GM23338 (cell line): Measurements from ENCODE around the gene KCNAB1. TPM values are rescaled to one million over a fixed set of nuclear protein-coding genes. Genes with fewer than 3 reads are reported as not detected.

Experiments
- ATAC-seq: fragments of 200-7000 bp; cut with Tn5 transposase; 3 replicates; pipeline ENCODE4 v1.9.1; 2020
- DNase-seq: peaks from one replicate; pipeline ENCODE4 v3.0.0-alpha.2; 2015; ENCODE audit warnings: low spot score
- H2AFZ ChIP-seq: fragments of 200-600 bp; sonication (generic); 2 replicates; pipeline ENCODE4 v1.8.0; 2016; ENCODE audit warnings: antibody characterized with exemption, mild to moderate bottlenecking, moderate library complexity
- H3F3A ChIP-seq: fragments of 200-600 bp; sonication (generic); replicated peaks from 2 replicates; pipeline ENCODE4 v1.8.0; 2017; ENCODE audit warnings: antibody characterized with exemption, mixed run types, low read depth
- H3K27ac ChIP-seq: fragments of 200-600 bp; sonication (generic); 2 replicates; pipeline ENCODE4 v1.6.1; 2016; ENCODE audit warnings: low read depth
- H3K27me3 ChIP-seq: fragments of 200-600 bp; sonication (generic); 2 replicates; pipeline ENCODE4 v1.8.0; 2016; ENCODE audit warnings: mild to moderate bottlenecking, mixed run types, moderate library complexity; ENCODE audit not compliant: insufficient read depth
- H3K36me3 ChIP-seq: fragments of 200-600 bp; sonication (generic); 2 replicates; pipeline ENCODE4 v1.8.0; 2016; ENCODE audit warnings: mild to moderate bottlenecking; ENCODE audit not compliant: insufficient read depth
- H3K4me1 ChIP-seq: fragments of 200-600 bp; sonication (generic); 2 replicates; pipeline ENCODE4 v1.8.0; 2016; ENCODE audit warnings: mild to moderate bottlenecking, moderate library complexity; ENCODE audit not compliant: insufficient read depth
- H3K4me2 ChIP-seq: fragments of 200-600 bp; sonication (generic); 2 replicates; pipeline ENCODE4 v1.7.1; 2017; ENCODE audit warnings: mixed run types
- H3K4me3 ChIP-seq: fragments of 200-600 bp; sonication (generic); 2 replicates; pipeline ENCODE4 v1.6.1; 2016; ENCODE audit warnings: mixed run types
- H3K79me2 ChIP-seq: fragments of 200-600 bp; sonication (generic); replicated peaks from 2 replicates; pipeline ENCODE4 v1.8.0; 2017; ENCODE audit warnings: mild to moderate bottlenecking; ENCODE audit not compliant: insufficient read depth
- H3K9me2 ChIP-seq: fragments of 200-600 bp; sonication (generic); 2 replicates; pipeline ENCODE4 v1.8.0; 2017; ENCODE audit not compliant: insufficient read depth
- H4K20me1 ChIP-seq: fragments of 200-600 bp; sonication (generic); replicated peaks from 2 replicates; pipeline ENCODE4 v1.8.0; 2017; ENCODE audit warnings: mild to moderate bottlenecking; ENCODE audit not compliant: insufficient read depth
- H3K27ac Mint-ChIP-seq: 2 replicates; pipeline ENCODE4 v1.8.0; 2020; ENCODE audit warnings: inconsistent platforms, mild to moderate bottlenecking, moderate library complexity, mixed read lengths
- H3K27me3 Mint-ChIP-seq: 3 replicates; pipeline ENCODE4 v1.8.0; 2022; ENCODE audit warnings: low read depth, mild to moderate bottlenecking, moderate library complexity, mixed read lengths, inconsistent platforms; ENCODE audit not compliant: insufficient read depth, poor library complexity
- H3K36me3 Mint-ChIP-seq: 3 replicates; pipeline ENCODE4 v1.8.0; 2021; ENCODE audit warnings: low read depth, mild to moderate bottlenecking, inconsistent platforms, moderate library complexity, mixed read lengths
- H3K4me1 Mint-ChIP-seq: 3 replicates; pipeline ENCODE4 v1.8.0; 2020; ENCODE audit warnings: mild to moderate bottlenecking, inconsistent platforms, mixed read lengths
- H3K4me3 Mint-ChIP-seq: 3 replicates; pipeline ENCODE4 v1.8.0; 2021; ENCODE audit warnings: moderate library complexity, mild to moderate bottlenecking, inconsistent platforms, mixed read lengths
- H3K9me3 Mint-ChIP-seq: 3 replicates; pipeline ENCODE4 v1.8.0; 2020; ENCODE audit warnings: moderate library complexity, mild to moderate bottlenecking, inconsistent platforms, mixed read lengths
- CREB1 ChIP-seq: fragments of 250-450 bp; sonication (Bioruptor Pico); IDR thresholded peaks from 2 replicates; pipeline ENCODE4 v1.5.0; 2020; ENCODE audit warnings: low read depth, mild to moderate bottlenecking, moderate library complexity
- ETS1 ChIP-seq: IDR thresholded peaks from 2 replicates; pipeline ENCODE4 v1.6.1; 2016; ENCODE audit warnings: antibody characterized with exemption
- EZH2 ChIP-seq: fragments of 200-600 bp; sonication (generic); IDR thresholded peaks from one replicate; pipeline ENCODE4 v1.8.0; 2017; ENCODE audit warnings: antibody characterized with exemption, mild to moderate bottlenecking, low read depth; ENCODE audit not compliant: unreplicated experiment
- EZH2phosphoT487 ChIP-seq: fragments of 200-600 bp; sonication (generic); IDR thresholded peaks from one replicate; pipeline ENCODE4 v1.8.1; 2018; ENCODE audit warnings: antibody characterized with exemption; ENCODE audit not compliant: unreplicated experiment
- JUNB ChIP-seq: IDR thresholded peaks from one replicate; pipeline ENCODE4 v1.6.1; 2016; ENCODE audit warnings: antibody characterized with exemption; ENCODE audit not compliant: unreplicated experiment
- NANOG ChIP-seq: IDR thresholded peaks from 2 replicates; pipeline ENCODE4 v1.6.1; 2016; ENCODE audit warnings: antibody characterized with exemption, borderline replicate concordance
- POLR2AphosphoS5 ChIP-seq: IDR thresholded peaks from 2 replicates; pipeline ENCODE4 v1.6.1; 2016; ENCODE audit warnings: antibody characterized with exemption, low read depth
- ZNF462 ChIP-seq: fragments of 250-450 bp; sonication (Bioruptor Pico); IDR thresholded peaks from 2 replicates; pipeline ENCODE4 v1.5.0; 2020; ENCODE audit warnings: mild to moderate bottlenecking, moderate library complexity
- polyA plus RNA-seq: library from polyadenylated mRNA; unstranded; fragments of >200 nt; fragmentation: Nextera tagmentation; extraction: Ambion mirVana; gene quantifications from 2 replicates; pipeline ENCODE4 v1.2.1, GENCODE V29; 2016
- total RNA-seq: library from RNA; depleted of rRNA; stranded (reverse); fragments of >200 nt; shearing (Covaris generic); gene quantifications from 2 replicates; pipeline ENCODE4 v1.2.3, GENCODE V29; 2014
- TF ChIP-seq, protein P1 (sequence below): IDR thresholded peaks from one replicate; pipeline ENCODE4 v1.6.1; 2018; ENCODE audit warnings: antibody characterized with exemption; ENCODE audit not compliant: unreplicated experiment

Gene KCNAB1
- total and polyA plus RNA-seq, 2 experiments from 2014 or later = 0.69 to 2.6 TPM

DNA sequence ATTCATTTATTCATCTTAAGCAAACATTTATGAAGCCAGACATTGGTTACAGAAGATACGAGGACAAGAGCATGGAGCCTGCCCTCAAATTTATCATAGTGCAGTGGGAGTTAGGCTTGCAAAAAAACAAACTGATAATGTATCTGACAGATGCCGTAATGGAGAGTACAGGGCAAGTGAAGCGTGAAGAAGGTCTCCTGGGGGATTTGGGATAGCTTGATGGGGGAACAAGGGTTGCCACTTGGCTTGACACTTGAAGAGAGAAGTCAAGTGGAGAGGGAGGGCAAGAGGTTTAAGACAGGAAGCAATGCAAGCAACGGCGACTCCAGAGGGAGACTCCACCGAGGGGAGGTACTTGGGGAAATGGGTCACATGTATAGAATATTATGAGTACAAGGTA, 305.3 kb downstream of the KCNAB1 start (continued):
- TF ChIP-seq EZH2phosphoT487 (no peak), POLR2AphosphoS5 (no peak), CREB1 (CRISPR knock-in tag) (no peak), ETS1 (no peak), EZH2 (no peak), NANOG (no peak)
- TF ChIP-seq, protein P1, sequence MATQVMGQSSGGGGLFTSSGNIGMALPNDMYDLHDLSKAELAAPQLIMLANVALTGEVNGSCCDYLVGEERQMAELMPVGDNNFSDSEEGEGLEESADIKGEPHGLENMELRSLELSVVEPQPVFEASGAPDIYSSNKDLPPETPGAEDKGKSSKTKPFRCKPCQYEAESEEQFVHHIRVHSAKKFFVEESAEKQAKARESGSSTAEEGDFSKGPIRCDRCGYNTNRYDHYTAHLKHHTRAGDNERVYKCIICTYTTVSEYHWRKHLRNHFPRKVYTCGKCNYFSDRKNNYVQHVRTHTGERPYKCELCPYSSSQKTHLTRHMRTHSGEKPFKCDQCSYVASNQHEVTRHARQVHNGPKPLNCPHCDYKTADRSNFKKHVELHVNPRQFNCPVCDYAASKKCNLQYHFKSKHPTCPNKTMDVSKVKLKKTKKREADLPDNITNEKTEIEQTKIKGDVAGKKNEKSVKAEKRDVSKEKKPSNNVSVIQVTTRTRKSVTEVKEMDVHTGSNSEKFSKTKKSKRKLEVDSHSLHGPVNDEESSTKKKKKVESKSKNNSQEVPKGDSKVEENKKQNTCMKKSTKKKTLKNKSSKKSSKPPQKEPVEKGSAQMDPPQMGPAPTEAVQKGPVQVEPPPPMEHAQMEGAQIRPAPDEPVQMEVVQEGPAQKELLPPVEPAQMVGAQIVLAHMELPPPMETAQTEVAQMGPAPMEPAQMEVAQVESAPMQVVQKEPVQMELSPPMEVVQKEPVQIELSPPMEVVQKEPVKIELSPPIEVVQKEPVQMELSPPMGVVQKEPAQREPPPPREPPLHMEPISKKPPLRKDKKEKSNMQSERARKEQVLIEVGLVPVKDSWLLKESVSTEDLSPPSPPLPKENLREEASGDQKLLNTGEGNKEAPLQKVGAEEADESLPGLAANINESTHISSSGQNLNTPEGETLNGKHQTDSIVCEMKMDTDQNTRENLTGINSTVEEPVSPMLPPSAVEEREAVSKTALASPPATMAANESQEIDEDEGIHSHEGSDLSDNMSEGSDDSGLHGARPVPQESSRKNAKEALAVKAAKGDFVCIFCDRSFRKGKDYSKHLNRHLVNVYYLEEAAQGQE = no peak

- ATAC-seq = no peak
- no peaks in the 10 kb centered on the region for H3K36me3 Mint-ChIP-seq
- no peaks in the 10 kb centered on the region for H3K36me3 ChIP-seq
- TF ChIP-seq, protein P1 = no peak
- TF ChIP-seq CREB1 (CRISPR knock-in tag) (no peak), ETS1 (no peak), POLR2AphosphoS5 (no peak), ZNF462 (no peak), JUNB (no peak)
Measured at GRCh38 chr3:156429125-156429524, 308.7 kb downstream of the KCNAB1 start.

More at GRCh38 chr3:156429125-156429524, 308.7 kb downstream of the KCNAB1 start:
- Mint-ChIP-seq H3K27me3 (peaks cover 3% of the 10 kb centered on the region), H3K27ac (no peak overlapping the region), H3K4me1 (no peaks in the 10 kb centered on the region), H3K9me3 (no peaks in the 10 kb centered on the region), H3K4me3 (no peak overlapping the region)
- Histone ChIP-seq H3K4me3 (no peak overlapping the region), H2AFZ (no peak overlapping the region), H3K4me2 (no peak overlapping the region), H3K79me2 (no peaks in the 10 kb centered on the region), H3F3A (no peaks in the 10 kb centered on the region), H3K27me3 (no peaks in the 10 kb centered on the region), H3K27ac (no peak overlapping the region), H4K20me1 (no peaks in the 10 kb centered on the region; the same call in 1 of the 2 replicates), H3K9me2 (no peaks in the 10 kb centered on the region), H3K4me1 (no peaks in the 10 kb centered on the region)
- DNase-seq = no peak
